Measurements from ENCODE around the gene SEMA3F.

Gene SEMA3F

GRCh38 chr3:50211930-50212329, 56.8 kb downstream of the SEMA3F start:
- Mint-ChIP-seq H3K4me1 (no peaks in the 10 kb centered on the region), H3K36me3 (no peaks in the 10 kb centered on the region), H3K4me3 (no peak overlapping the region), H3K27ac (no peak overlapping the region), H3K9me3 (no peaks in the 10 kb centered on the region), H3K27me3 (peaks cover 60% of the 10 kb centered on the region)
- no peak for ATAC-seq

- no peak overlapping the region for H3K4me3 Mint-ChIP-seq
- no peaks in the 10 kb centered on the region for H3K36me3 Mint-ChIP-seq
- ATAC-seq: no peak
- no peaks in the 10 kb centered on the region for H3K4me1 Mint-ChIP-seq
- H3K9me3 Mint-ChIP-seq: no peaks in the 10 kb centered on the region
- H3K27me3 Mint-ChIP-seq: peaks cover 62% of the 10 kb centered on the region
- H3K27ac Mint-ChIP-seq: no peak overlapping the region
These were observed 57.4 kb downstream of the SEMA3F start for GRCh38 chr3:50212502-50212901.

GRCh38 chr3:50212971-50213370, 57.8 kb downstream of the SEMA3F start:
- H3K4me1 Mint-ChIP-seq: no peaks in the 10 kb centered on the region
- no peak overlapping the region for H3K4me3 Mint-ChIP-seq
- H3K9me3 Mint-ChIP-seq: no peaks in the 10 kb centered on the region
- ATAC-seq: no peak
- no peak overlapping the region for H3K27ac Mint-ChIP-seq
- no peaks in the 10 kb centered on the region for H3K36me3 Mint-ChIP-seq
- peaks cover 60% of the 10 kb centered on the region for H3K27me3 Mint-ChIP-seq

- no peak for ATAC-seq
- Mint-ChIP-seq H3K4me1 (no peaks in the 10 kb centered on the region), H3K27me3 (peaks cover 56% of the 10 kb centered on the region), H3K27ac (no peak overlapping the region), H3K9me3 (no peaks in the 10 kb centered on the region), H3K36me3 (no peaks in the 10 kb centered on the region), H3K4me3 (no peak overlapping the region)
These were observed 58.2 kb downstream of the SEMA3F start for GRCh38 chr3:50213373-50213772.

GRCh38 chr3:50214824-50215223, 59.7 kb downstream of the SEMA3F start:
- H3K4me3 Mint-ChIP-seq: no peak overlapping the region
- no peak overlapping the region for H3K27ac Mint-ChIP-seq
- H3K36me3 Mint-ChIP-seq: no peaks in the 10 kb centered on the region
- no peaks in the 10 kb centered on the region for H3K9me3 Mint-ChIP-seq
- no peak for ATAC-seq
- no peaks in the 10 kb centered on the region for H3K4me1 Mint-ChIP-seq
- H3K27me3 Mint-ChIP-seq: peaks cover 48% of the 10 kb centered on the region

GRCh38 chr3:50215529-50215928, 60.4 kb downstream of the SEMA3F start:
- Mint-ChIP-seq H3K27ac (no peak overlapping the region), H3K27me3 (peaks cover 53% of the 10 kb centered on the region), H3K36me3 (no peaks in the 10 kb centered on the region), H3K9me3 (no peaks in the 10 kb centered on the region), H3K4me1 (no peaks in the 10 kb centered on the region), H3K4me3 (no peak overlapping the region)
- ATAC-seq: no peak

- Mint-ChIP-seq H3K4me1 (no peaks in the 10 kb centered on the region), H3K27me3 (peaks cover 47% of the 10 kb centered on the region), H3K27ac (no peak overlapping the region), H3K4me3 (no peak overlapping the region), H3K36me3 (no peaks in the 10 kb centered on the region), H3K9me3 (no peaks in the 10 kb centered on the region)
- ATAC-seq: no peak
These were observed 62.6 kb downstream of the SEMA3F start for GRCh38 chr3:50217681-50218080.

GRCh38 chr3:50218448-50218847, 63.3 kb downstream of the SEMA3F start:
- Mint-ChIP-seq H3K27me3 (peaks cover 39% of the 10 kb centered on the region), H3K4me3 (no peak overlapping the region), H3K9me3 (no peaks in the 10 kb centered on the region), H3K27ac (no peak overlapping the region), H3K36me3 (no peaks in the 10 kb centered on the region), H3K4me1 (no peaks in the 10 kb centered on the region)
- ATAC-seq: peak; percentile 17

- Mint-ChIP-seq H3K9me3 (no peaks in the 10 kb centered on the region), H3K4me1 (no peaks in the 10 kb centered on the region), H3K4me3 (no peak overlapping the region), H3K27me3 (peaks cover 35% of the 10 kb centered on the region), H3K36me3 (no peaks in the 10 kb centered on the region), H3K27ac (no peak overlapping the region)
- ATAC-seq: no peak
These were observed 64.2 kb downstream of the SEMA3F start for GRCh38 chr3:50219285-50219684.

GRCh38 chr3:50220109-50220508, 65.0 kb downstream of the SEMA3F start:
- no peak overlapping the region for H3K4me3 Mint-ChIP-seq
- ATAC-seq: no peak
- H3K9me3 Mint-ChIP-seq: no peaks in the 10 kb centered on the region
- no peak overlapping the region for H3K27ac Mint-ChIP-seq
- H3K36me3 Mint-ChIP-seq: no peaks in the 10 kb centered on the region
- peaks cover 35% of the 10 kb centered on the region for H3K27me3 Mint-ChIP-seq
- H3K4me1 Mint-ChIP-seq: peaks cover 1% of the 10 kb centered on the region

- Mint-ChIP-seq H3K36me3 (no peaks in the 10 kb centered on the region), H3K27ac (no peak overlapping the region), H3K4me1 (peaks cover 10% of the 10 kb centered on the region), H3K27me3 (peaks cover 30% of the 10 kb centered on the region), H3K9me3 (no peaks in the 10 kb centered on the region), H3K4me3 (no peak overlapping the region)
- ATAC-seq: no peak
These were observed 65.9 kb downstream of the SEMA3F start for GRCh38 chr3:50221051-50221410.

GRCh38 chr3:50221411-50222168, 66.5 kb downstream of the SEMA3F start:
- Mint-ChIP-seq H3K27ac (no peak overlapping the region), H3K36me3 (no peaks in the 10 kb centered on the region)

GRCh38 chr3:50222169-50222528, 67.0 kb downstream of the SEMA3F start:
- H3K9me3 Mint-ChIP-seq: no peaks in the 10 kb centered on the region
- H3K4me1 Mint-ChIP-seq: peaks cover 21% of the 10 kb centered on the region
- no peak overlapping the region for H3K4me3 Mint-ChIP-seq
- H3K36me3 Mint-ChIP-seq: no peaks in the 10 kb centered on the region
- H3K27me3 Mint-ChIP-seq: peaks cover 26% of the 10 kb centered on the region
- no peak overlapping the region for H3K27ac Mint-ChIP-seq
- no peak for ATAC-seq

More at GRCh38 chr3:50221411-50222168, 66.5 kb downstream of the SEMA3F start:
- no peak for ATAC-seq
- Mint-ChIP-seq H3K4me3 (no peak overlapping the region), H3K9me3 (no peaks in the 10 kb centered on the region), H3K4me1 (peaks cover 15% of the 10 kb centered on the region), H3K27me3 (peaks cover 30% of the 10 kb centered on the region)

- no peaks in the 10 kb centered on the region for H3K9me3 Mint-ChIP-seq
- peaks cover 40% of the 10 kb centered on the region for H3K4me1 Mint-ChIP-seq
- no peaks in the 10 kb centered on the region for H3K36me3 Mint-ChIP-seq
- H3K27me3 Mint-ChIP-seq: peaks cover 21% of the 10 kb centered on the region
- H3K27ac Mint-ChIP-seq: no peak overlapping the region
- peak overlapping the region; percentile 13 for H3K4me3 Mint-ChIP-seq
- no peak for ATAC-seq
These were observed 69.5 kb downstream of the SEMA3F start for GRCh38 chr3:50224639-50225038.

GRCh38 chr3:50226888-50227389, 71.8 kb downstream of the SEMA3F start:
- Mint-ChIP-seq H3K4me1 (peaks cover 57% of the 10 kb centered on the region), H3K9me3 (no peaks in the 10 kb centered on the region), H3K36me3 (no peaks in the 10 kb centered on the region), H3K4me3 (peak overlapping the region; percentile 98), H3K27me3 (peaks cover 13% of the 10 kb centered on the region), H3K27ac (peak overlapping the region; percentile 88)
- peak; percentile 38 for ATAC-seq

GRCh38 chr3:50227390-50228183, 72.5 kb downstream of the SEMA3F start:
- peak; percentile 92 for ATAC-seq
- peak overlapping the region; percentile 98 for H3K4me3 Mint-ChIP-seq
- peak overlapping the region; percentile 88 for H3K27ac Mint-ChIP-seq

More at GRCh38 chr3:50227390-50228183, 72.5 kb downstream of the SEMA3F start:
- Mint-ChIP-seq H3K4me1 (peaks cover 60% of the 10 kb centered on the region), H3K9me3 (no peaks in the 10 kb centered on the region), H3K27me3 (peaks cover 13% of the 10 kb centered on the region), H3K36me3 (no peaks in the 10 kb centered on the region)

Data from stimulated activated memory B cell treated with anti-CD40 and anti-IgM and Interleukin-4, amounts not matched to agents 10 μg/mL and 1 μg/mL and 100 μg/mL, for 72 hours (primary cell).